ENCODE data around the gene C19orf12. TPM values are rescaled to one million over a fixed set of nuclear protein-coding genes. Genes with fewer than 3 reads are reported as not detected.

C19orf12 gene
- total RNA-seq, 2 experiments from 2014 or later, result 12.5 to 20.6 TPM

GRCh38 chr19:29697523-29698261, 17.4 kb downstream of the C19orf12 start:
- TF ChIP-seq CTCF (conservative IDR thresholded peaks at IDR 0.05; ENCODE audit: low read length) (no peak), EZH2phosphoT487 (IDR thresholded peaks at IDR 0.05; ENCODE audit: borderline replicate concordance, low read depth, low read length) (no peak)
- no TSS peak for BruUV-seq (replicated peaks)
- POLR2A ChIA-PET, result no interaction called here
- no peak overlapping the region for H3K4me2 ChIP-seq (ENCODE audit: low read length)
- H3K4me1 ChIP-seq (ENCODE audit: insufficient read depth, low read length, poor library complexity, severe bottlenecking), result peaks cover 6% of the 10 kb centered on the region
- CTCF ChIA-PET (ENCODE audit: unreplicated experiment), result no interaction called here
- no peak for DNase-seq (ENCODE audit: low spot score)
- H3K27ac ChIP-seq (ENCODE audit: low read depth, low read length, poor library complexity, severe bottlenecking), result no peak overlapping the region
- H3K9me2 ChIP-seq (ENCODE audit: insufficient read depth, low read length), result no peaks in the 10 kb centered on the region
- no peaks in the 10 kb centered on the region for H3K79me2 ChIP-seq (ENCODE audit: insufficient read depth, low read depth, low read length)
- no peak overlapping the region for H2AFZ ChIP-seq (ENCODE audit: low read length)
- H3K4me3 ChIP-seq (ENCODE audit: low read depth, low read length, poor library complexity, severe bottlenecking), result no peak overlapping the region
- intact Hi-C loops (cut with micrococcal nuclease; ENCODE audit: unreplicated experiment), result no loop called here
- no peaks in the 10 kb centered on the region for H4K20me1 ChIP-seq (ENCODE audit: insufficient read depth, low read length)
- no peaks in the 10 kb centered on the region for H3K36me3 ChIP-seq (ENCODE audit: insufficient read depth, low read length)
- H3K9me3 ChIP-seq (ENCODE audit: low read length), result peaks cover 7% of the 10 kb centered on the region

GRCh38 chr19:29696565-29696846, 18.6 kb downstream of the C19orf12 start:
- no peaks in the 10 kb centered on the region for H4K20me1 ChIP-seq (ENCODE audit: insufficient read depth, low read length)
- H3K79me2 ChIP-seq (ENCODE audit: insufficient read depth, low read depth, low read length), result no peaks in the 10 kb centered on the region
- no TSS peak for BruUV-seq (replicated peaks)
- H3K4me1 ChIP-seq (ENCODE audit: insufficient read depth, low read length, poor library complexity, severe bottlenecking), result peaks cover 6% of the 10 kb centered on the region
- H3K4me3 ChIP-seq (ENCODE audit: low read depth, low read length, poor library complexity, severe bottlenecking), result no peak overlapping the region
- H3K36me3 ChIP-seq (ENCODE audit: insufficient read depth, low read length), result no peaks in the 10 kb centered on the region
- intact Hi-C loops (cut with micrococcal nuclease; ENCODE audit: unreplicated experiment), result no loop called here
- no peaks in the 10 kb centered on the region for H3K9me2 ChIP-seq (ENCODE audit: insufficient read depth, low read length)
- POLR2A ChIA-PET, result no interaction called here
- no peak overlapping the region for H2AFZ ChIP-seq (ENCODE audit: low read length)
- TF ChIP-seq EZH2phosphoT487 (IDR thresholded peaks at IDR 0.05; ENCODE audit: borderline replicate concordance, low read depth, low read length) (no peak), CTCF (conservative IDR thresholded peaks at IDR 0.05; ENCODE audit: low read length) (no peak)
- no peak for DNase-seq (ENCODE audit: low spot score)
- no peak overlapping the region for H3K4me2 ChIP-seq (ENCODE audit: low read length)
- H3K27ac ChIP-seq (ENCODE audit: low read depth, low read length, poor library complexity, severe bottlenecking), result no peak overlapping the region
- H3K9me3 ChIP-seq (ENCODE audit: low read length), result peaks cover 7% of the 10 kb centered on the region
- CTCF ChIA-PET (ENCODE audit: unreplicated experiment), result no interaction called here

GRCh38 chr19:29695765-29696564, 19.1 kb downstream of the C19orf12 start:
- H3K79me2 ChIP-seq (ENCODE audit: insufficient read depth, low read depth, low read length), result no peaks in the 10 kb centered on the region
- TF ChIP-seq EZH2phosphoT487 (IDR thresholded peaks at IDR 0.05; ENCODE audit: borderline replicate concordance, low read depth, low read length), result no peak
- TF ChIP-seq CTCF (conservative IDR thresholded peaks at IDR 0.05; ENCODE audit: low read length), result no peak
- H3K4me3 ChIP-seq (ENCODE audit: low read depth, low read length, poor library complexity, severe bottlenecking), result no peak overlapping the region
- no peaks in the 10 kb centered on the region for H4K20me1 ChIP-seq (ENCODE audit: insufficient read depth, low read length)
- peaks cover 7% of the 10 kb centered on the region for H3K9me3 ChIP-seq (ENCODE audit: low read length)
- H3K9me2 ChIP-seq (ENCODE audit: insufficient read depth, low read length), result no peaks in the 10 kb centered on the region
- peaks cover 6% of the 10 kb centered on the region for H3K4me1 ChIP-seq (ENCODE audit: insufficient read depth, low read length, poor library complexity, severe bottlenecking)
- no peak overlapping the region for H2AFZ ChIP-seq (ENCODE audit: low read length)
- POLR2A ChIA-PET, result no interaction called here
- CTCF ChIA-PET (ENCODE audit: unreplicated experiment), result no interaction called here
- no peak for DNase-seq (ENCODE audit: low spot score)
- BruUV-seq (replicated peaks), result no TSS peak
- H3K36me3 ChIP-seq (ENCODE audit: insufficient read depth, low read length), result no peaks in the 10 kb centered on the region
- no peak overlapping the region for H3K27ac ChIP-seq (ENCODE audit: low read depth, low read length, poor library complexity, severe bottlenecking)
- no peak overlapping the region for H3K4me2 ChIP-seq (ENCODE audit: low read length)
- intact Hi-C loops (cut with micrococcal nuclease; ENCODE audit: unreplicated experiment), result no loop called here

All from OCI-LY7 (cell line).